GM19372 (cell line): ENCODE results near the gene NPAS1.

Experiments used
- ATAC-seq: cut with Tn5 transposase; IDR thresholded peaks from one replicate; pipeline ENCODE4 v1.9.1; 2021; ENCODE audit warnings: mild to moderate bottlenecking, low read depth, moderate library complexity; ENCODE audit not compliant: unreplicated experiment

The NPAS1 gene

GRCh38 chr19:47012617-47013016 is 7.0 kb upstream of the NPAS1 start:
- ATAC-seq = no peak

- ATAC-seq = no peak
These were observed 6.6 kb upstream of the NPAS1 start for GRCh38 chr19:47013041-47013517.

DNA sequence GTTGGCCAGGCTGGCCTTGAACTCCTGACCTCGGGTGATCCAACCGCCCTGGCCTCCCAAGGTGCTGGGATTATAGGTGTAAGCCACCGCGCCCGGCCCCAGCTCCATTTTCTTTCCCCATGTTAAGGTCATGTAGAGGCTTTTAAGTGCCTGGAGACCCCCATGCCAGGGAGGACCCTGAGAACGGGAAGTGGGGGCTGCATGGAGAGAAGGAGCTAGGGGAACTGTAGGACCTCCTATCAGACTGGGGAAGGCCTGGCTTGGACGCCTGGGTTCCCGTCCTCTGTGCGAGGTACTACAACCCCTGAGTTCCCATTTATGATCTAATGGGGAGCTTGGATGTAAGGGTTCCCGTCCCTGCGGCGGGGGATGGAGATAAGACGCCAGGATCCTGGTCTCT is 714 bp upstream of the NPAS1 start:
- ATAC-seq = no peak

- ATAC-seq = no peak
These were observed 632 bp downstream of the NPAS1 start for GRCh38 chr19:47020132-47020805.

GRCh38 chr19:47020992-47021496 is 1.4 kb downstream of the NPAS1 start:
- ATAC-seq = no peak

GRCh38 chr19:47021536-47022139 is 2.0 kb downstream of the NPAS1 start:
- no peak for ATAC-seq

DNA sequence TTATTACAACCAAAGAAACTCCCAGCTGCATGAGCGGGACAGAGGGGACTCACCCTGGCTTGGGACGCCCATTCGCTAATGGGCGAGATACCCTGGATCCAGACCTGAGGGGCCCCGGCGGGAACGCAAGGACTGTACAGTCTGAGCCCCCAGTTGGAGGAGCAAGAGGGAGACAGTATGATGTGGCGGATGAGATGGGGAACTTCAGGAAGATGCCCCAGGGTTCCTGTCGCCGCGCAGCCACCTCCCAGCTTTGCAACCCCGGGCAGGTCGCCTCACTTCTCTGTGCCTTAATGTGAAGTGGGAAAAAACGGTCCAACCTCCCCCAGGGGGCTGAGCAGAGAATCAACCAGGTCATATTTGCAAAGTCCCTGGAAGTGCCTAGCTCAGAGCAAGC is 2.5 kb downstream of the NPAS1 start:
- ATAC-seq = no peak

- no peak for ATAC-seq
These were observed 3.2 kb downstream of the NPAS1 start for GRCh38 chr19:47022541-47023447.

- ATAC-seq = no peak
These were observed 3.8 kb downstream of the NPAS1 start for GRCh38 chr19:47023448-47023794.

- no peak for ATAC-seq
These were observed 4.9 kb downstream of the NPAS1 start for GRCh38 chr19:47024502-47024901.

DNA sequence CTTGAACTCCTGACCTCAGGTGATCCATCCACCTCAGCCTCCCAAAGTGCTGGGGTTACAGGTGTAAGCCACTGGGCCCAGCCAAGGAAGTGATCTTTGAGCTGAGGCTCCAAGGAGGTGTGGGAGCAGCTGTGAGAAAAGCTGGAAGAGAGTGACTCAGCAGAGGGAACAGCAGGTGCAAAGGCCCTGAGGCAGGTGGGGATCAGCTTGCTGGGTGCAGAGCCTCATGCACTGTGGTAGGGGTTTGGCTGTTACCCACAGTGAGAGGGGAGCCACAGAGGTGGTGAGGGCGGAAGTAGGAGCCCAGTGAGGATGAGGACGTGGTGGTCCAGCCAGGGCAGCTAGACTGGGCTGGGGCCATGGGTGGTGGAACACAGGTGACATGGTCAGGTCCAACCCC is 6.5 kb downstream of the NPAS1 start:
- ATAC-seq = no peak

- ATAC-seq = no peak
These were observed 7.3 kb downstream of the NPAS1 start for GRCh38 chr19:47026889-47027288.

GRCh38 chr19:47027586-47028088 is 8.0 kb downstream of the NPAS1 start:
- ATAC-seq = no peak

DNA sequence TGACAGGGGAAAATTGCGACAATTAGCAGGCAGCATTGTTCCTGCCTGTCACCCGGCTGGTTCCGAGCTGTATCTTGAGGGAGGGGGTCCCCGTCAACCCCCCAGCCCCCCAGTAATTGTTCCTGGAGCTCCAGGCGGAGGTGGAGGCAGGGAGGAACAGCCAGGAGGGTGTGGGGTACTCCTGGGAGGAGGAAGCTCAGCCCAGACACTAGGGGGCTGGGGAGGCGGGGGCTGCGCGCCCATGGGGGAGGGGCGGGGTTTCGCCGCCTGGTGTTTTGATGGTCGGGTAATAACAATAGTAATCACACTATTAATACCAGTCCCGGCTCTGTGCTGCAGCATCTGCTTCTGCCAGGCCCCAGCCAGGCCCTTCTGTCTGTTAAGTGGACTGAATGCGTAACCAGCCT is 8.6 kb downstream of the NPAS1 start:
- no peak for ATAC-seq

GRCh38 chr19:47032171-47032811 is 12.7 kb downstream of the NPAS1 start:
- no peak for ATAC-seq

GRCh38 chr19:47035127-47036096 is 15.8 kb downstream of the NPAS1 start:
- ATAC-seq = peak; percentile 88

GRCh38 chr19:47036097-47036651 is 16.5 kb downstream of the NPAS1 start:
- ATAC-seq = no peak

DNA sequence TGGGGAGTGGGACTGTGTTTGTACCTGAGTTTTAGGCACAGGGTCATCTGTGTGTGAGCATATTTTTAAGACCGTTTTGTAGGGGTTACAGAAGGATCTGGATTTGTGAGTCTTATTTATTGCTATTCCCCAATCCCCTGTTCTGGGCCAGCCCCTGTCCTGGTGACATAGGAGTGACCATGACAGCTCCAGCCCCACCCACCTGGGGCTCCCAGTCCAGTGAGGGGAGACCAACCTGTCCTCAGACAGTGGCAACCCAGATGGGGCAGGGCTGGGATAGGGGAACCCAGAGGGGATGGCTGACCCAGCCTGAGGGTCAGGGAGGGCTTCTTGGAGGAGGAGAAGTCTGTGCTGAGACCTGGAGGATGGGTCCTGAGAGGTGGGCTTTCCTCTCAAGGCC is 18.1 kb downstream of the NPAS1 start:
- ATAC-seq = no peak

- no peak for ATAC-seq
These were observed 19.7 kb downstream of the NPAS1 start for GRCh38 chr19:47039239-47039874.
